Lower leg skin (tissue), 3 donors: ENCODE data around the gene SPDYC.

Experiments used
- CTCF ChIP-seq, 3 donors: fragments of 450-650 bp; IDR thresholded peaks; one replicate each; pipeline ENCODE4 v1.5.1; 2016; ENCODE audit warnings: antibody characterized with exemption in 3 of 3, mild to moderate bottlenecking in 3 of 3, moderate library complexity in 2 of 3
- POLR2A ChIP-seq, 2 donors: fragments of 450-650 bp; IDR thresholded peaks; one replicate each; pipeline ENCODE4 v1.6.1; 2016 to 2017; ENCODE audit warnings: antibody characterized with exemption in 2 of 2, mild to moderate bottlenecking in 1 of 2, moderate library complexity in 1 of 2

DNA sequence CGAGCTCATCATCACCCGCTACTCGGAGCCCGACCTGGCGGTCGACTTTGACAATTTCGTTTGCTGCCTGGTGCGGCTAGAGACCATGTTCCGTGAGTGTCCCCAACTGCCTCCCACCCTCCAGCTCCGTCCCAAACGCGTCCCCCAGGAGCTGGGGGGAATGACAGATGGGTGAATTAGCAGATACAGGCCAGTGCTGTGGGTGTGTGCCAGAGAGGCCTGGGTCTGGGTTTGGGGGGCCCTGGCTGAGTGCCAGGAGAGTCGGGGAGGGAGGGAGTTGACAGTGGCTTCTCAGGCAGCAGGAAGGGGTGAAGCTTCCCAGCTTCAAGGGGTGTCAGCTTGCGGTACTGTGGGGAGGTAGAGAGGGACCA is 40.3 kb downstream of the SPDYC start:
- no peak for TF ChIP-seq CTCF (IDR thresholded peaks at IDR 0.05)
- TF ChIP-seq POLR2A (IDR thresholded peaks at IDR 0.05): no peak
